Measurements from ENCODE around the gene ANKRD11.

ANKRD11 gene

DNA sequence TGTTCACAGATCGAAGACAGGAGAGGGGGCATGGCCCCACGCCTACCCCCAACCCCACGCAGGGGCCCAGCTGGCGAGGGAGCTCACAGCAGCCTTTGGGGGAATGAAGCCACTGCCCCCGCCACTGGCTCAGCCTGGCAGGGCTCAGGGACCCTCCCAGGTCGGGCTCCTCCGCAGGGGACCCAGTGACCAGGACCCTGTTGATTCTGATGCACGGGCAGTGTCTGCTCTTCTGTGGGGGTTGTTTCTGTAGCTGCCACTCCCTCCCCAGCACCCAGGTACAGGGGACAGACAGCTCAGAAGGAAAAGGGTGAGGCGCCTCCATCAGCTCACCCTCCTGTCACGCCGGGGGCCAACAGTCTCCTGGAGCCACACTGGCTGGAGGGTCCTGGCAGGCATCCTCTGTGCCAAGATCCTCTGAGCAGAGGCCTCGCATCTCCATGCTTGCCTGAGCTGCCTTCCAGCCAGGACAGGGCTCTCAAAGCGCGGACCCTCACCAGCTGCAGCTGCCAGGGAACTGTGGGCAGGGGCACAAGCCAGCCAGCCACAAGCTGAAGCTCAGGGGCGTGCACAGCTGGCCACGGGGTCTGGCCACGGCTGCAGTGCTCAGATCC lies 223.7 kb downstream of the ANKRD11 start:
- no peaks in the 10 kb centered on the region for H3K9me2 ChIP-seq (replicated peaks; ENCODE audit: low read depth, low read length)
- H3K4me1 ChIP-seq (ENCODE audit: insufficient read depth, low read length, poor library complexity, severe bottlenecking), result no peaks in the 10 kb centered on the region
- H3K27me3 ChIP-seq (ENCODE audit: insufficient read depth, low read length, poor library complexity, severe bottlenecking), result no peaks in the 10 kb centered on the region
- H3K9ac ChIP-seq (ENCODE audit: low read depth, low read length, poor library complexity, severe bottlenecking), result no peak overlapping the region
- H2AFZ ChIP-seq (ENCODE audit: low read length), result no peak overlapping the region
- peaks cover 6% of the 10 kb centered on the region; the same call in 1 of the 2 replicates for H3K36me3 ChIP-seq (ENCODE audit: insufficient read depth, low read length)
- no peak overlapping the region for H3K4me2 ChIP-seq (ENCODE audit: low read depth, low read length, poor library complexity, severe bottlenecking)
- TF ChIP-seq, protein P1, sequence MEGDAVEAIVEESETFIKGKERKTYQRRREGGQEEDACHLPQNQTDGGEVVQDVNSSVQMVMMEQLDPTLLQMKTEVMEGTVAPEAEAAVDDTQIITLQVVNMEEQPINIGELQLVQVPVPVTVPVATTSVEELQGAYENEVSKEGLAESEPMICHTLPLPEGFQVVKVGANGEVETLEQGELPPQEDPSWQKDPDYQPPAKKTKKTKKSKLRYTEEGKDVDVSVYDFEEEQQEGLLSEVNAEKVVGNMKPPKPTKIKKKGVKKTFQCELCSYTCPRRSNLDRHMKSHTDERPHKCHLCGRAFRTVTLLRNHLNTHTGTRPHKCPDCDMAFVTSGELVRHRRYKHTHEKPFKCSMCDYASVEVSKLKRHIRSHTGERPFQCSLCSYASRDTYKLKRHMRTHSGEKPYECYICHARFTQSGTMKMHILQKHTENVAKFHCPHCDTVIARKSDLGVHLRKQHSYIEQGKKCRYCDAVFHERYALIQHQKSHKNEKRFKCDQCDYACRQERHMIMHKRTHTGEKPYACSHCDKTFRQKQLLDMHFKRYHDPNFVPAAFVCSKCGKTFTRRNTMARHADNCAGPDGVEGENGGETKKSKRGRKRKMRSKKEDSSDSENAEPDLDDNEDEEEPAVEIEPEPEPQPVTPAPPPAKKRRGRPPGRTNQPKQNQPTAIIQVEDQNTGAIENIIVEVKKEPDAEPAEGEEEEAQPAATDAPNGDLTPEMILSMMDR (conservative IDR thresholded peaks at IDR 0.05; ENCODE audit: low read length), result no peak
- no peak for TF ChIP-seq EZH2phosphoT487 (IDR thresholded peaks at IDR 0.05; ENCODE audit: borderline replicate concordance)
- H3F3A ChIP-seq (ENCODE audit: low read depth), result no peaks in the 10 kb centered on the region
- no peaks in the 10 kb centered on the region for H3K79me2 ChIP-seq (ENCODE audit: insufficient read depth, low read length)
- no peak overlapping the region for H3K4me3 ChIP-seq (ENCODE audit: low read length, poor library complexity, severe bottlenecking)
- H3K9me3 ChIP-seq (ENCODE audit: insufficient read depth, low read depth, low read length), result no peaks in the 10 kb centered on the region
- no peaks in the 10 kb centered on the region for H4K20me1 ChIP-seq (ENCODE audit: insufficient read depth, low read length, poor library complexity, severe bottlenecking)

DNA sequence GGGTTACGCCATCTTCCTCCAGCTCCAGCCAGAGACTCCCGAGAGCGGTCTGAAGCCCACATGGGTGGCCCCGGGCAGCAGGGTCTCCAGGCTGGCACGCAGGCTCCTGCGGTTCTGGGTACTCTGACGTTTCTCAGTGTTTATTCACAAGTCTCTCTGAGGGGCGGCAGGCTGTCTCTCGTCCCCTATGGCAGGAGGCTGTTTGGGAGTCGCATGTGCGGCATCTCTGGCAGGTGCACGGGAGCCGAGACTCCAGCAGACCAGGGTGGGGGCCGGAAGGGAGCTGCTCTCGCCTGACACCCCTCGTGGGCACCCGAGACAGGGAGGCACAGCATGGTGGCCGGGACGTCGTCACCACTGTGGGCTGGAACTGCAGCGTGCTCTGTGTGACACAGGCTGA lies 224.7 kb downstream of the ANKRD11 start:
- peaks cover 6% of the 10 kb centered on the region; the same call in 1 of the 2 replicates for H3K36me3 ChIP-seq (ENCODE audit: insufficient read depth, low read length)
- H3K9me2 ChIP-seq (replicated peaks; ENCODE audit: low read depth, low read length), result no peaks in the 10 kb centered on the region
- H3K9me3 ChIP-seq (ENCODE audit: insufficient read depth, low read depth, low read length), result no peaks in the 10 kb centered on the region
- no peak overlapping the region for H3K9ac ChIP-seq (ENCODE audit: low read depth, low read length, poor library complexity, severe bottlenecking)
- no peaks in the 10 kb centered on the region for H4K20me1 ChIP-seq (ENCODE audit: insufficient read depth, low read length, poor library complexity, severe bottlenecking)
- no peak overlapping the region for H3K4me2 ChIP-seq (ENCODE audit: low read depth, low read length, poor library complexity, severe bottlenecking)
- no peak overlapping the region for H2AFZ ChIP-seq (ENCODE audit: low read length)
- H3K79me2 ChIP-seq (ENCODE audit: insufficient read depth, low read length), result no peaks in the 10 kb centered on the region
- no peaks in the 10 kb centered on the region for H3K4me1 ChIP-seq (ENCODE audit: insufficient read depth, low read length, poor library complexity, severe bottlenecking)
- no peak overlapping the region for H3K4me3 ChIP-seq (ENCODE audit: low read length, poor library complexity, severe bottlenecking)
- no peaks in the 10 kb centered on the region for H3F3A ChIP-seq (ENCODE audit: low read depth)
- TF ChIP-seq, protein P1 (conservative IDR thresholded peaks at IDR 0.05; ENCODE audit: low read length), result no peak
- TF ChIP-seq EZH2phosphoT487 (IDR thresholded peaks at IDR 0.05; ENCODE audit: borderline replicate concordance), result no peak
- H3K27me3 ChIP-seq (ENCODE audit: insufficient read depth, low read length, poor library complexity, severe bottlenecking), result no peaks in the 10 kb centered on the region

DNA sequence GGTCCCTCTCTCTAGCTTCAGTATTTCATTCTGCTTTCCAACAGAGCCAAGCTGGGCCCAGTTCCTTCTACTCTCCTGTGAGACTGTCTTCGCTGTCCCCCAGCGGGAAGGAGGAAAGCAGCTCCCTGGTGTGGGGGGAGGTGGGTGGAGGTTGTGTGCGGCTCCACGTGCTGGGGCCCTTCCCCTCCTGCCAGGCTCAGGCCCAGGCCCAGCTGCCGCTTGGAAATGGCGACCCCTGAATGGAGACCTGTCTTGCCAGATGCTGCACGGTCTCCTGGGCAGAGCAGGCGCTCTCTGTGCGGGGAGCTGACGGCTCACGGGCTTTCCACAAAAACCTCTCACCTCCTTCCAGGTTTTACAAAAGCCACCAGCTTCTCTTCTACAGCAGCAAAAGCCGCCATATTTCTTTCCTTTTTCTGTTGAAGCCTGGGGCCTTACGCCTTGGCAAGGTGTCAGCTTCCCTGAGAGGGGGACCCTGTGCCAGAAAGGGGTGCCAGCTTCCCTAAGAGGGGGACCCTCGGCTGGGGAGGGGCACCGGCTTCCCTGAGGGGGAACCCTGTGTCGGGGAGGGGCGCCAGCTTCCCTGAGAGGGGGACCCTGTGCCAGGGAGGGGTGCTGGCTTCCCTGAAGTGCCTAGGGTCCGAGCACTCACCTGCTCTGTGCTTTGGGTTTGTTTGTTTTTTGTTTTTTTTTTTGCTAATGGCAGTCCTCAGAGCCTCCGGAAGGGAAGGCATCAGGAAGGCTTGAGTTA lies 225.4 kb downstream of the ANKRD11 start:
- Histone ChIP-seq H3K79me2 (ENCODE audit: insufficient read depth, low read length) (no peaks in the 10 kb centered on the region), H3K9me3 (ENCODE audit: insufficient read depth, low read depth, low read length) (no peaks in the 10 kb centered on the region), H4K20me1 (ENCODE audit: insufficient read depth, low read length, poor library complexity, severe bottlenecking) (no peaks in the 10 kb centered on the region), H3K27me3 (ENCODE audit: insufficient read depth, low read length, poor library complexity, severe bottlenecking) (no peaks in the 10 kb centered on the region), H3F3A (ENCODE audit: low read depth) (no peaks in the 10 kb centered on the region), H3K9ac (ENCODE audit: low read depth, low read length, poor library complexity, severe bottlenecking) (no peak overlapping the region), H3K9me2 (replicated peaks; ENCODE audit: low read depth, low read length) (no peaks in the 10 kb centered on the region), H3K4me2 (ENCODE audit: low read depth, low read length, poor library complexity, severe bottlenecking) (no peak overlapping the region), H2AFZ (ENCODE audit: low read length) (no peak overlapping the region), H3K36me3 (ENCODE audit: insufficient read depth, low read length) (peaks cover 6% of the 10 kb centered on the region; the same call in 1 of the 2 replicates), H3K4me3 (ENCODE audit: low read length, poor library complexity, severe bottlenecking) (no peak overlapping the region), H3K4me1 (ENCODE audit: insufficient read depth, low read length, poor library complexity, severe bottlenecking) (no peaks in the 10 kb centered on the region)
- TF ChIP-seq, protein P1 (conservative IDR thresholded peaks at IDR 0.05; ENCODE audit: low read length), result no peak
- no peak for TF ChIP-seq EZH2phosphoT487 (IDR thresholded peaks at IDR 0.05; ENCODE audit: borderline replicate concordance)

Measured in Loucy (cell line).